PC-3 (cell line): Measurements from ENCODE around the gene PCSK9.

Source experiments
- CTCF ChIP-seq: fragments of 300-600 bp; sonication (generic); conservative IDR thresholded peaks from 2 replicates; pipeline ENCODE4 v1.5.1; 2017; ENCODE audit warnings: antibody characterized with exemption, low read depth, mild to moderate bottlenecking, low read length
- EZH2 ChIP-seq: fragments of 300-600 bp; sonication (generic); IDR thresholded peaks from one replicate; pipeline ENCODE4 v1.6.1; 2017; ENCODE audit warnings: antibody characterized with exemption, mild to moderate bottlenecking, low read length; ENCODE audit not compliant: unreplicated experiment

- TF ChIP-seq EZH2 (no peak), CTCF (no peak)
These were observed 41.2 kb upstream of the PCSK9 start for GRCh38 chr1:54998100-54998499.
